ENCODE measurements around the gene TEAD1.

DNA sequence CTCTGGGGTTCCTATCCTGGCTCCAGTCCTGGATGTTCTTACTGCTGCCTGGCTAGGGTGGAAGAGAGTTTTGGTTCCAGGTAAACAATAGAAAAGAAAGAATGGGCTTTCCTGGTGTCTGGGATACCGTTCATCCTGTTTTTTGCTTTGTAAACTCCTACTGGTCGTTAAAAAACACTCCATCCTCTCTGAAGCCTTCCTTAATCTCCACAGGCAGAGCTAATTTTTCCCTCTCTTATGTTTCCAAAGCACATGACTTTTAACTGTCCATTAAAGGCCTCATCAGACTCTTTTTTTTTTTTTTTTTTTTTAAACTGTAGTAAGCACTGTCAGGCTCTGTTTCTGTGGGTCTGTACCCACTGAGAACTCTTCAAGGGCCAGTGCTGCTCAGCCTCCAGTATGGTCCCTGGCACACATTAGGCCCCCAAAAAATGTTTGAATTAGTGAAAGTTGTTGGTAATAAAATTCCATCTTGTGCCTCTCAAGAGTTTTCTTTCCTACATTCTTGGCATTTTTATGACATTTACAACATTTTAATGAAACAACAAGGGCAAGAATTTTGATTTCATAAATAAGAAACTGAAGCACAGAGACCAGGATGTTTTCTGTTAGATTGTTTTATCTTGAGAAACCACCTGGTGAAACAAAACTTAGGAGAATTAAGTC is 104.2 kb downstream of the TEAD1 start:
- no peak for TF ChIP-seq POLR2A (IDR thresholded peaks at IDR 0.05)
- TF ChIP-seq, protein P1, sequence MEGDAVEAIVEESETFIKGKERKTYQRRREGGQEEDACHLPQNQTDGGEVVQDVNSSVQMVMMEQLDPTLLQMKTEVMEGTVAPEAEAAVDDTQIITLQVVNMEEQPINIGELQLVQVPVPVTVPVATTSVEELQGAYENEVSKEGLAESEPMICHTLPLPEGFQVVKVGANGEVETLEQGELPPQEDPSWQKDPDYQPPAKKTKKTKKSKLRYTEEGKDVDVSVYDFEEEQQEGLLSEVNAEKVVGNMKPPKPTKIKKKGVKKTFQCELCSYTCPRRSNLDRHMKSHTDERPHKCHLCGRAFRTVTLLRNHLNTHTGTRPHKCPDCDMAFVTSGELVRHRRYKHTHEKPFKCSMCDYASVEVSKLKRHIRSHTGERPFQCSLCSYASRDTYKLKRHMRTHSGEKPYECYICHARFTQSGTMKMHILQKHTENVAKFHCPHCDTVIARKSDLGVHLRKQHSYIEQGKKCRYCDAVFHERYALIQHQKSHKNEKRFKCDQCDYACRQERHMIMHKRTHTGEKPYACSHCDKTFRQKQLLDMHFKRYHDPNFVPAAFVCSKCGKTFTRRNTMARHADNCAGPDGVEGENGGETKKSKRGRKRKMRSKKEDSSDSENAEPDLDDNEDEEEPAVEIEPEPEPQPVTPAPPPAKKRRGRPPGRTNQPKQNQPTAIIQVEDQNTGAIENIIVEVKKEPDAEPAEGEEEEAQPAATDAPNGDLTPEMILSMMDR (IDR thresholded peaks at IDR 0.05): no peak
